ENCODE results near the gene PEX3.

Gene PEX3

DNA sequence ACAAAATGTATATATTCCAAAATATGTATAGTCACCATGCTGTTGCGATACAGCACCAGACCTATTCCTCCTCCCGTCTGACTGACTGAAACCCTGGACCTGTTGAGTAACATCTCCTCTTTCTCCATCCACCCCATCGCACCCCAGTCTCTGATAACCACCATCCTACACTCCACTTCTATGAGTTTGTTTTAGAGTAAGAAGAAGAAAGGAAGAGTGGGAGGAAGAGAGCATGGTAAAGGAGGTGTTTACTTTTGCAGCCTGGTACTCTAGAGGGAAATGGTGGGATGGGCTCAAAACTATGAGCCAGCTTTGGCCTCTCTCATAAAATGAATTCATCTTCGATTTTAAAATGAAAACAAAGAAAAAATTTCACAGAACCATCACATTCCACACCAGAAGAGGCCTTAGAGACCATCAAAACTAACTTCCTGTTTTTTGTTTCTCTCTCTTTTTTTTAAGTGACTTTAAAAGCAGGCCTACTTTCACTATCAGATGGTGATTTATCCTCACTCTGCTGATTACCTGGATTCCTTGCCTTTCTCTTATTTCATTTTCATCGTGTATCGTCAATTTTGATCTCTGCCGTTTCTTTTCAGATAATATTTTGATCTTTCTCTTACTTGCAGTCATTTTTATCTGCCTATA lies 77.7 kb downstream of the PEX3 start:
- no peaks in the 10 kb centered on the region for H3K36me3 ChIP-seq (ENCODE audit: insufficient read depth, low read length)
- no peaks in the 10 kb centered on the region for H3K9me3 ChIP-seq (ENCODE audit: insufficient read depth, low read length, severe bottlenecking)
- 0 out of 3 replicates have a peak, but pooled peaks have one; percentile 42 for ATAC-seq (ENCODE audit: insufficient read depth, low read depth)
- H3K4me2 ChIP-seq (ENCODE audit: insufficient read depth, low read length) = peak overlapping the region; percentile 8; the same call in 1 of the 2 replicates
- no peaks in the 10 kb centered on the region for H4K20me1 ChIP-seq (ENCODE audit: insufficient read depth, low read length)
- H3K9ac ChIP-seq (ENCODE audit: low read depth, low read length) = no peak overlapping the region
- peaks cover 5% of the 10 kb centered on the region for H3K27me3 ChIP-seq (ENCODE audit: insufficient read depth, low read length, poor library complexity)
- H3K79me2 ChIP-seq (ENCODE audit: insufficient read depth, low read length) = no peaks in the 10 kb centered on the region
- H3K4me1 ChIP-seq (ENCODE audit: insufficient read depth, low read length) = peaks cover 8% of the 10 kb centered on the region
- no peak overlapping the region for H3K27ac ChIP-seq (ENCODE audit: low read length)
- TF ChIP-seq EZH2 (IDR thresholded peaks at IDR 0.05; ENCODE audit: borderline replicate concordance, low read depth, low read length, severe bottlenecking) (no peak), CTCF (IDR thresholded peaks at IDR 0.05; ENCODE audit: borderline replicate concordance, extremely low read depth, low read length, poor library complexity, severe bottlenecking) (no peak)
- H2AFZ ChIP-seq (ENCODE audit: low read depth, low read length) = peak overlapping the region; percentile 78
- DNase-seq = no peak
- no peak overlapping the region for H3K4me3 ChIP-seq (ENCODE audit: low read depth in 1 of 2, low read length in 2 of 2)

DNA sequence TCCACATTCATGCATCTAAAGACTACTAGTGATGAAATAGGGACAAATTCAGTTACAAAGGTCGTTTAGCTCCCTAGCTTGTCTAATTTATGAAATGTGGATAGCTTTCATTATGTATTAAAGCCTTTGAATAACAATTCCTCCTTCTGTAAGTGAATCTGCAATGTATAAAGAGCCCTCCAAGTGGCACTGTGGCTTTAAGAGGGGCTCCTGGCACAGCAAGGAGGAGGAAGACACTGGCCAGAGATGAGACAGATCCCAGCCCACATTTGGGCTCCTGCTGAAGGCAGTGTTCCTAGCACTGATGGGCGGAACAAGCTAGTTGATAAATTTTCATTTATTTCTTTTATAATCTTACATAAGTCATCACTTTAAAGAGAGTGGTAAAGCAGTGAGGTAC lies 78.5 kb downstream of the PEX3 start:
- TF ChIP-seq CTCF (IDR thresholded peaks at IDR 0.05; ENCODE audit: borderline replicate concordance, extremely low read depth, low read length, poor library complexity, severe bottlenecking) (peak; percentile 18), EZH2 (IDR thresholded peaks at IDR 0.05; ENCODE audit: borderline replicate concordance, low read depth, low read length, severe bottlenecking) (no peak)
- DNase-seq = no peak

GRCh38 chr6:143531720-143532499 lies 81.3 kb downstream of the PEX3 start:
- Histone ChIP-seq H4K20me1 (ENCODE audit: insufficient read depth, low read length) (0 out of 2 replicates have a peak, but pooled peaks cover 2% of the 10 kb centered on the region), H3K4me3 (ENCODE audit: low read depth in 1 of 2, low read length in 2 of 2) (no peak overlapping the region), H2AFZ (ENCODE audit: low read depth, low read length) (no peak overlapping the region), H3K79me2 (ENCODE audit: insufficient read depth, low read length) (no peaks in the 10 kb centered on the region), H3K4me2 (ENCODE audit: insufficient read depth, low read length) (no peak overlapping the region), H3K36me3 (ENCODE audit: insufficient read depth, low read length) (no peaks in the 10 kb centered on the region), H3K27me3 (ENCODE audit: insufficient read depth, low read length, poor library complexity) (peaks cover 31% of the 10 kb centered on the region), H3K27ac (ENCODE audit: low read length) (no peak overlapping the region), H3K9ac (ENCODE audit: low read depth, low read length) (no peak overlapping the region), H3K9me3 (ENCODE audit: insufficient read depth, low read length, severe bottlenecking) (no peaks in the 10 kb centered on the region), H3K4me1 (ENCODE audit: insufficient read depth, low read length) (peaks cover 10% of the 10 kb centered on the region)
- ATAC-seq (ENCODE audit: insufficient read depth, low read depth) = no peak
- TF ChIP-seq CTCF (IDR thresholded peaks at IDR 0.05; ENCODE audit: borderline replicate concordance, extremely low read depth, low read length, poor library complexity, severe bottlenecking) = no peak
- TF ChIP-seq EZH2 (IDR thresholded peaks at IDR 0.05; ENCODE audit: borderline replicate concordance, low read depth, low read length, severe bottlenecking) = no peak
- no peak for DNase-seq

More for the DNA sequence above, 78.5 kb downstream of the PEX3 start:
- Histone ChIP-seq H4K20me1 (ENCODE audit: insufficient read depth, low read length) (no peaks in the 10 kb centered on the region), H3K4me2 (ENCODE audit: insufficient read depth, low read length) (no peak overlapping the region), H3K27ac (ENCODE audit: low read length) (no peak overlapping the region), H3K4me3 (ENCODE audit: low read depth in 1 of 2, low read length in 2 of 2) (no peak overlapping the region), H3K9ac (ENCODE audit: low read depth, low read length) (no peak overlapping the region), H3K27me3 (ENCODE audit: insufficient read depth, low read length, poor library complexity) (peaks cover 12% of the 10 kb centered on the region), H3K36me3 (ENCODE audit: insufficient read depth, low read length) (no peaks in the 10 kb centered on the region), H3K79me2 (ENCODE audit: insufficient read depth, low read length) (no peaks in the 10 kb centered on the region), H2AFZ (ENCODE audit: low read depth, low read length) (peak overlapping the region; percentile 63), H3K4me1 (ENCODE audit: insufficient read depth, low read length) (peaks cover 8% of the 10 kb centered on the region), H3K9me3 (ENCODE audit: insufficient read depth, low read length, severe bottlenecking) (no peaks in the 10 kb centered on the region)
- ATAC-seq (ENCODE audit: insufficient read depth, low read depth) = peak; percentile 53; the same call in 2 of the 3 replicates

Measured in DND-41 (cell line).